GM21737 (cell line): ENCODE measurements around the gene ITPRID1.

Experiments
- ATAC-seq: cut with Tn5 transposase; IDR thresholded peaks from one replicate; pipeline ENCODE4 v1.9.1; 2021; ENCODE audit warnings: mild to moderate bottlenecking, moderate library complexity; ENCODE audit not compliant: unreplicated experiment

Gene ITPRID1

DNA sequence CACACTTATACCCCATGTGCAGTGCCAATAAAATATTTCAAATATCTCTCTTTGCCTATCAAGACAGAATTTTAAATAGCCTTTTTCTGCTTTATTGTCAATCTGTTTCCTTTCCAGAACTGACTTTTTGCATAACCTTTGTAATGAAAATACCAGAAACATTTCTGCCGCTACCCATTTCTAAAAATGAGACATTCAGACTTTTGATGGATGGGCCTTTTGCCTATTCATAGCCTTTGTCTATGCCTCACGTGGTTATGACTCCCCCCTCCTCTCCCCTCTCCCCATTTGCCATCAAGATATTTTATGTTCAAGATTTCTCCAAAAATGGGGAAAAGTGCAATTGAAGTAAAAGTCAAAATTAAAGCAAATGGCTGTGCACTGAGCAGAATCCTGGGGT is 179.0 kb downstream of the ITPRID1 start:
- no peak for ATAC-seq

DNA sequence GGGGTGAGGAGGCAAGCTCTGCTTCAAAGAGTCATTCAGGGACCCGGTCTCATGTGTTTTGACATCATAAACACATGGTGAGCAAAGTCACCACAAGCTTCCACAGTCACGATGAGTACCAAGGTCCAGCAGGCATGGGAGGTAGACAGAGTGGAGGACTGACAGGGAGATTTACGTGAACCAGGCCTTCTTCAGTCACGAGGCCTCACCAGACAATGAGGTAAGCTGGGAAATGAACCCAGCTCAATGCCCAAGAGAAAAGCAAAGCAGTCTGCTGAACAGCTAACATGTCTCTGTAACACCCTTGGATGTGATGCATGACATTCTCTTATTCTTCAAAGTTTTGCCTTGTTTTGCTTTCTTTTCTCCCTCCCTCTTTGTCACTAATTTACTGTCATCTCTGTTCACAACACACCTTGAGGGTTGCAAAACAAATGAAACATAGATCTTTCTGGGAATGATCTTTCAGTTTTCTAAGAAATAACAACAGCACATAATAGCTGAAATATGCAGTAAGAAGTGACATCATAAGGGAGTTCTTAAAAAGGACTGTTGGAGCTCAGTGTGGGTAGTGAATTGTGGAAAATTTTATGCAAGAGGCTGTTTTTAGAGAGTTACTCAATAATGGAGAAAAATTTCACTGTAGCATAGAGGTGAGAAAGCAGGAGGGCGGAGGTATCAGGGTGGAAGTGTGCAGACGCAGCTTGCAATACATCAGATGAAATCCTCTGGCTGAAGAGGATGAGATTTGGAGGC is 182.1 kb downstream of the ITPRID1 start:
- no peak for ATAC-seq

DNA sequence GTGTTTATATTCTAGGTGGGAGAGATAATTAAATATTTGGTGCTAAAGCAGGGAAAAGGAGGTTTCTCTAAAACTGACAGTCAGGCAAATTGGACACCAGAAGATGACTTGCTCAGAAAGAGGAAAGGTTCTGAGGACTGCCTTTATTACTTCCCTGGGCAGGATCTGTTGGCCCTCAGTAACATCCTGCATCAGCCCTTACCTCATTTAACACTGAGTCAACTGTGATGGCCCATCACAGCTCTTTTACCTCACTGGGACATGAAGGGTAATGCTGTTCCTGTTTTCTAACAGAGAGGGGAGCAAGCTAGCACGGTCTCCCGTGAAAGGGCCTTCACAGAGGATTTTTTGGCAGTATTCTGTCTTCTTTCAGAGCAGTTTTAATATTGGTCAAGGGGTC is 185.2 kb downstream of the ITPRID1 start:
- ATAC-seq = no peak

DNA sequence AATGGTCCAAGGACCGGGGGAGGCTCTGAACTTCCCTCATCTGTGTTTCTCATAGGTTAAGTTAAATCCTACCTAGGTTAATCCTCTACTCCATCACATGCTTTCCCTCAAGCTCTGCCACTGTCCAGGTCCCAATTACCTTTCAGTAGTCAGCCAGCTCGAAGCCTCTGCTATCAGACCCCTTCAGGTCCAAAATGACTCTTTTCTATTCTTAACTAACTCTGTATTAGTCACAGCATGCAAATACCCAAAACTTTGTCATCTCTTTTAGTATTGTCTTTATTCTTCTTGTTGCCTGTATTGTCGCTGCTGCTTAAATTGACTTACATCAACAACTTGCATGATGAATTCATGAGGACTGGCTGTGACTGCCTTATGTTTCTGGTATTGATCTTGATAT is 188.5 kb downstream of the ITPRID1 start:
- ATAC-seq = no peak

DNA sequence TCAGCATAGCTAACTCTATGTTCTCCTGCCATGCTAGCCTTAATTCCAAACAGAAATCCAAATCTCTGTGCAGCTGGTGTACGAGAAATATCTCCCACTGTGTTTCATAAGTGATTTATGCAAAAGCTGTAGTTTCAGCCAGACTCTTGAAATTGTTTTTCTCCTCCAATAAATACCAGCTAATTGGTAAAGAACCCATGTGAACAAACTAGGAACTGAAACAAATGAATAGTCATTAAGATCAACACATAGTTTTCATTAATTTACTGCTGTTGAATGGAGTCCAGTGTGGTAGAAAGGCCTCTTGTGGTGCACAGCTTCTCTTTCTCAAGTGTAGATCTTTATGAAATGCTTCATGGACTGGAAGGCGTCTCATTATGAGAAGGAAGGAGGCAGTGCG is 191.5 kb downstream of the ITPRID1 start:
- ATAC-seq = no peak

DNA sequence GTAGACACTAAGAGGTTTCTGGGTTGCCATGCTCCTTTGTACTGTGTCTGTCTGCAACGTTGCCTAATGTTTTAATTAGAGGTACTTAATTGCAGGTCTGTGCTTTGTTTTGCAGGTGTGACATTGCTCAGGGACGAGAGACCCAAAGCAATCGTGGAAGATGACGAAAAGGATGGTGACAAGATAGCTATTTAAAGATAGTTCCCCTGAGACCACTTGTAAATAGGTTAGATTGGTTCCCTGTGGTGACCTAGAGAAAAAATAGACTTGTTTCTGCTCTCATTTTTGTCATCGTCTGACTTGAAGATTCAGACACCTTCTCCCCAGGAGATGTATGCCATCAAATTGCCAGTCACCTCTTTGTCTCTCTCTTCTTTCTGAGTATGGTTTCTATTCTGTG is 193.2 kb downstream of the ITPRID1 start:
- ATAC-seq = no peak
